Measurements from ENCODE around the gene EHD3.

Gene EHD3

DNA sequence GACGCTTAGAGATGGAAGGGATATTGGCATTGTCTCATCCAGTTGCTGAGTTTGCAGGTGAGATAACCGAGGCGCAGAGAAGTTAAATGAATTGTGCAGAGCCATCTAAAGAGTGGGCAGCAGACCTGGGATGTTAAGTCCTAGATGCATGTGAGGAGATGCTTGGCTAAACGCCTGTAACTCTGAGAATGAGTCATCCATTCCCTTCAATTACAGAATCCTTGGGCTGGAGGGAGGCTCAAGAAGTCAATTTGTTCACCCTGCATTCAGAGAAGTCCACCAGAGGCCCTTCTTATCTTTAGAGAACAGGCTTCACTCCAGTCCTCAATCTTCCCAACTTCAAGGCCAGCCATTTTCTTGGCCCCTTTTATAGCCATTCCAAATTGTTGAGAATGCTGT lies 1.6 kb downstream of the EHD3 start:
- peaks cover 46% of the 10 kb centered on the region for H3K4me1 Mint-ChIP-seq
- H3K27me3 Mint-ChIP-seq: no peaks in the 10 kb centered on the region
- H3K4me3 Mint-ChIP-seq: peak overlapping the region; percentile 91
- no peaks in the 10 kb centered on the region for H3K9me3 Mint-ChIP-seq
- DNase-seq (ENCODE audit: low spot score in 2 of 2) (no peak), ATAC-seq (ENCODE audit: low read depth) (no peak)
- peaks cover 5% of the 10 kb centered on the region for H3K36me3 Mint-ChIP-seq
- H3K27ac Mint-ChIP-seq: peak overlapping the region; percentile 78

DNA sequence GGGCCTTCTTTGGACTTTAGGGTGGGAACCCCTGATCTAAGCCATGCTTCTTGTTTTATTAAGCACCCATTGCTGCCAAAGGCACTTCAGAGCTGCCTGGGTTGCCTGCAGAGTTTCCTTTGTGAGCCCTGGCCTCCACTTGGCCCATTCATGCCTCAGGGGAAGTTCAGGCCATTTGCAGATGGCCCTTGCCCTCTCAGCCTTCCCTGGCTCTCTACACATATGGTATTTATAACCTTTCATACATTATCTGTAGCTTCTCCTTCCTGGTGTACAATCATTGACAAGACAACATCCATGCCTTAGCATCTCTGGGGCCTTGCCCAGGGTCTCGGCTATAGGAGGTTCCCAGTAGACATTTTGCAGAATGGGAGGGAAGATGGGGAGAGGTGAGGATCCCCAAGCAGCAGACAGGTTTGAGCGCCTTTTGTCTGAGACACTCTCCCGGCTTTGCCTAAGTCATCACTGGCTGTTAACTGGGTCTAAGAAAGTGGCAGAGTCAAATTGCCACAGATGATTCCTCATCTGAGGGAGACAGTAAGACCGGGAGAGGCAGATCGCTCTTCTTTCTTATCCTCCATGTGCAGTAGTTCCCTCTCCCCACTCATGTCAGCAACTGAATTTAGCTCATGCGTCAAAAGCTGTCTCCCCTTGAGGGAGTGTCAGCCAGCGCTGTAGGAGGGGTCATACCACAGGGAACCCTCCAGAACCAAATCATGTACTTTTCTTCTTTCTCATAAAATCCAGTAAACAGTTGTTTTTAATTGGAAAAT lies 2.7 kb downstream of the EHD3 start:
- peaks cover 7% of the 10 kb centered on the region for H3K36me3 Mint-ChIP-seq
- H3K9me3 Mint-ChIP-seq: no peaks in the 10 kb centered on the region
- DNase-seq (ENCODE audit: low spot score in 2 of 2): no peak
- no peaks in the 10 kb centered on the region for H3K27me3 Mint-ChIP-seq
- peaks cover 57% of the 10 kb centered on the region for H3K4me1 Mint-ChIP-seq
- H3K27ac Mint-ChIP-seq: peak overlapping the region; percentile 78
- no peak for ATAC-seq (ENCODE audit: low read depth)
- H3K4me3 Mint-ChIP-seq: peak overlapping the region; percentile 77

DNA sequence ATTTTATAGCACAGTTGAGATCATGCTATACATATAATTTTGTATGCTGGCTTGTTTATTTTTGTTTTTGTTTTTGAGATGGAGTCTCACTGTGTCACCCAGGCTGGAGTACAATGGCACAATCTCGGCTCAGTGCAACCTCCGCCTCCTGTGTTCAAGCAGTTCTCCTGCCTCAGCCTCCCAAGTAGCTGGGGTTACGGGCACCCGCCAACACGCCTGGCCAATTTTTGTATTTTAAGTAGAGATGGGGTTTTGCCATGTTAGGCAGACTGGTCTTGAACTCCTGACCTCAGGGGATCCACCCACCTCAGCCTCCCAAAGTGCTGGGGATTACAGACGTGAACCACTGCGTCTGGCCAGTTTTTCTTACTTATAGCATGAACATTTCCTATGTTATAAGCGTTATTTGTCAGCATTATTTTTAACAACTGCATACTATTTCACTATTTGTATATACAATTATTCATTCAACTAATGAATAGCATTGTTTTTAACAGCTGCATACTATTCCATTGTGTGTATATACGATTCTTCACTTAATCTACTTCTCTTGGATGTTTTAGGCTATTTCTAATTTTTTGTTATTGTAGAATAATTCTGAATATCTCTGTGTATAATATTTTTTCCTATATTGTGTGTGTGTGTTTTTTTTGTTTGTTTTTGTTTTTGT lies 3.5 kb downstream of the EHD3 start:
- Mint-ChIP-seq H3K9me3 (no peaks in the 10 kb centered on the region), H3K27me3 (no peaks in the 10 kb centered on the region), H3K36me3 (peaks cover 7% of the 10 kb centered on the region), H3K27ac (no peak overlapping the region), H3K4me3 (no peak overlapping the region), H3K4me1 (peaks cover 60% of the 10 kb centered on the region)
- ATAC-seq (ENCODE audit: low read depth) (no peak), DNase-seq (ENCODE audit: low spot score in 2 of 2) (no peak)

DNA sequence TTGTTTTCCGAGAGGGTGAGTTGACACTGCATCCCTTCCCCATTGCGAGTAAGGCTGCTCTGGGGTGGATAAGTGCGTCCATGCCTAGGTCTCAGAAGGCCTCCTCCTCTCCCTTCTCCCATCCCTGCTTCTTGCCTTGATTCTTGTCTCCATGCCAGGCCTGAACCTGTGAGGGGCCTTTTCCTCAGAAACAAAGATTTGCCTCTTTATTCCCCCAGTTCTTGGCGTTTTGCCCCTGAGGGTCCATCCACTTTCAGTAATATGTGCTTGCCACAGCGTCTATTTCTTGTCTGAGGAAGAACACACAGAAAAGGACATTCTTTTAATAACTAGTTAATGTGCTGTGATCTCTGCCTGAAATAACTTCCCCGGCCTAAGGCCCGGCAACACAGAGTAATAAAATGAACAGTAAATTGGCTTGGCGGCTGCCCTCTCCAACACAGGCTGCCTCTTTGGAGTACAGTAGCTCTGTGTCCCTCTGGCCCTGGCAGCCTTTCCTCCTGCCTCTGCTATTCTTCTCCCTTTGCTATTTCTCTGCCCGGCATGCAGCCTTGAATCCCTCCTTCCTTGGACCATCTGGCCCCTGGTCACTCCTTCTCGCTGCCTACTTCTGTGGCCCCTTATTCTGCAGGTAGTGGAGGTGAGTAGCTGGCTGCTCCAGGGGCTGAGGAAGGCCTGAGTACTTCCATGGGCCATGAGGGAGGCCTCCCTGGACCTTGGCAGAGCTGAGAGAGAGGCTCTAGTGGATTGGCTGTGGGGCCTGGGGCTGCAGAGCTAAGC lies 4.4 kb downstream of the EHD3 start:
- Mint-ChIP-seq H3K4me1 (peaks cover 55% of the 10 kb centered on the region), H3K9me3 (no peaks in the 10 kb centered on the region)
- ATAC-seq (ENCODE audit: low read depth): no peak

DNA sequence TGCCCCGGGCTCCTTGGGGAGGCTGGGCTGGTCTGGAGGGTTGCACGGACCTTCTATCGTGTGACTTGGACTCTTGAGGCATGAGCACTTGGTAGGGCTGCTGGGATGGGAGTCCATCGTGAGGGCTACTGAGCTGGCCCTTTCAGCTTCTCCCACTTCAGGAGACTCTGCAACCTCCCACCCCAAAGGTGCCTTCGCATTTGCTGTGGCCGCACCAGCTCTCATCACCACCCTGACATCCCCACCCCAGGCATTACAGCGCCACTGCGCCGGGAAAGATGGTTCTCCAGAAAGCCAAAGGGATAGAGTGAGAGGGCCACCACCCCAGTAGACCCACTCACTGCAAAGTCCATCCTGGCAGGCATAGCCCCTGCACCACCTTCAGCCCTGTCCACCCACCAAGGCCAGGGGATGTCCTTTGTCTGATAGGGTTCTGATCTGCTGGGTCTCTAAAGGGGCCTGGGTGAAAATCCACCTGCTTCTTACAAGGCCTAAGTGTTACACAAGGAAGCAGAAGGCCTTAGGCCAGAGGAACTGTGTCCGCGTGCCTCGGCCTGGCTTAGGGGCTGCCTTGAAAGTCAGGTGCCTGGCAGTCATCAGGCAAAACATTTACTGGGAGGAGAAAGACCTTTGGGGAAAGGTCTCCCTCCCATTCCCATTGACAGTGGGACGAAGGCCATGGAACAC lies 5.1 kb downstream of the EHD3 start:
- H3K4me3 Mint-ChIP-seq: no peak overlapping the region
- H3K27me3 Mint-ChIP-seq: no peaks in the 10 kb centered on the region
- H3K36me3 Mint-ChIP-seq: peaks cover 9% of the 10 kb centered on the region
- H3K4me1 Mint-ChIP-seq: peaks cover 54% of the 10 kb centered on the region
- DNase-seq (ENCODE audit: low spot score in 2 of 2) (no peak), ATAC-seq (ENCODE audit: low read depth) (no peak)
- peak overlapping the region; percentile 36 for H3K27ac Mint-ChIP-seq
- H3K9me3 Mint-ChIP-seq: no peaks in the 10 kb centered on the region

More for the DNA sequence above, 4.4 kb downstream of the EHD3 start:
- Mint-ChIP-seq H3K27ac (peak overlapping the region; percentile 36), H3K36me3 (peaks cover 8% of the 10 kb centered on the region), H3K27me3 (no peaks in the 10 kb centered on the region), H3K4me3 (no peak overlapping the region)
- DNase-seq (ENCODE audit: low spot score in 2 of 2): no peak

DNA sequence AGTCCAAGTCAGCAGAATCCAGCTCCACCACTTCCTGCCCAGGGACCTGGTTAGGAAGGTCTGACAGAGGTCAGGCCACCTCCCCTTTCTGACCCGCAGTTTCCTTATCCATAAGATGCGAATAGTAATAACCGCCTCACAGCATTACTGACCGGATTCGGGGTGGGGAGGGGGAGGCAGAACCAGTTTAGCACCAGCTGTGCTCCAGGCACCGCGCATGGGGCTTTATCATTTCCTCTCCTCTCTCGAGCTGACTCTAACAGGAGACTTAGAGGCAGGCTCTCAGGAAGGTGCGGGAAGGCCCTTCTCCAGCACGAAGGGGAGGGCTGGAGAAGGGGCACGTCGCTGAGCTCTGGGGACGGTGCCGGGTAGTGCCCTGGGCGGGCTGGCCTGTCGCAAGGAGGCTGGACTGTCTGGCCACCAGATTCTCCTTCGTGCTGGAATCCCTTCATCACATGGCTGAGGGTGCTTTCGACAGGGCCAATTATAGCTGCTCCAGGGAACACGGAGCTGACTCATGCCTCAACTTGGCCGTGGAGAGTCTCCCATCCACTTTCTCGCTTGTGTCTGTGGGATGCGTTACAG lies 5.7 kb downstream of the EHD3 start:
- no peak overlapping the region for H3K4me3 Mint-ChIP-seq
- peak overlapping the region; percentile 88 for H3K27ac Mint-ChIP-seq
- no peaks in the 10 kb centered on the region for H3K27me3 Mint-ChIP-seq
- ATAC-seq (ENCODE audit: low read depth) (no peak), DNase-seq (ENCODE audit: low spot score in 2 of 2) (no peak)
- H3K9me3 Mint-ChIP-seq: no peaks in the 10 kb centered on the region
- H3K36me3 Mint-ChIP-seq: peaks cover 16% of the 10 kb centered on the region
- peaks cover 53% of the 10 kb centered on the region for H3K4me1 Mint-ChIP-seq

DNA sequence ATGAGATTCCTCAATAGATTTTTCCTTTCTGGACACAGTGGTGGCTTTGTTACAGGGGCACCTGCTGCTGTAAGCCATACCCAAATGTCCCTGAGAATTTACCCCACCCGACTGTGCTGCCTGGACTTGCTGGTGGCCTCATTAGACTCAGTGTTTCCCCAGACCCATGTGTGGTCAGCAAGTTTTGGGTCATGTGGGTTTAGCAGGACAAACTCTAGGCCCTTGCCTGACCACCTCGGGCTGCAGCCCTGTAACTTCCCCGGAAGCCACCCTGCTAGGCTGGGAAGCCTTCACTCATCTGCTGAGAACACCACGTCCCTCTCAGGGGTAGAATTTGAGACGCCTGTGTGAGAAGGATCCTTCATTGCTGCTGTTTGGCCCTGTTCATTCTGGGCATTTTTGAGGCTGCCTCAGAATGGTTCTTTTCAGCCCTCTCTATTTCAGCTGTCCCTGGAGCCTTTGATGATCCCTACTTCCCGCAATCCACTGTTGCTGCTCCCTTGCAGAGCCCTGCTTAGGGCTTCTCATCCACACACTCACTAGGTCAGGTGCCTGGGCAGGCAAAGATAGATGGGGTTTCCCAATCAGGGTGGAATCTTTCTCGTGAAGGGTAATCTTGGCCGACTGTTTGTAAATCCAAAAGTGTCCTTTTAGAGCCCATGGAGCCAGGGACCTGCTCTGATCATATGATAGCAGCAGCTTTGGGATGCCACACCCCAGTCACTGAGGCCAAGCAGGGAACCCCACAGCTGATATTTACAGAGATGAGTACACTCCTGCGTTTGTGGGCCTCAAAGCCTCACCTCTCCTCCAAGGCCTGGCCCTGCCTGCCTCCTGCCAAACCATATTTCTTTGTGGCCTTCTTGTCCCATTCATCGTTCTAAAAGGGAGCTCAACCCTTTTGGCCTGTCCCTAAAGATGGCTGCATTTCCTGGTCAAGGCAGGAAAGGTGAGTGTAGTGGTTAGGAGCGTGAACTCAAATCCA lies 6.7 kb downstream of the EHD3 start:
- no peak for ATAC-seq (ENCODE audit: low read depth)
- no peak overlapping the region for H3K4me3 Mint-ChIP-seq
- peaks cover 43% of the 10 kb centered on the region for H3K4me1 Mint-ChIP-seq
- H3K27ac Mint-ChIP-seq: peak overlapping the region; percentile 88
- no peaks in the 10 kb centered on the region for H3K27me3 Mint-ChIP-seq
- peaks cover 17% of the 10 kb centered on the region for H3K36me3 Mint-ChIP-seq
- no peaks in the 10 kb centered on the region for H3K9me3 Mint-ChIP-seq
- no peak for DNase-seq (ENCODE audit: low spot score in 2 of 2)

DNA sequence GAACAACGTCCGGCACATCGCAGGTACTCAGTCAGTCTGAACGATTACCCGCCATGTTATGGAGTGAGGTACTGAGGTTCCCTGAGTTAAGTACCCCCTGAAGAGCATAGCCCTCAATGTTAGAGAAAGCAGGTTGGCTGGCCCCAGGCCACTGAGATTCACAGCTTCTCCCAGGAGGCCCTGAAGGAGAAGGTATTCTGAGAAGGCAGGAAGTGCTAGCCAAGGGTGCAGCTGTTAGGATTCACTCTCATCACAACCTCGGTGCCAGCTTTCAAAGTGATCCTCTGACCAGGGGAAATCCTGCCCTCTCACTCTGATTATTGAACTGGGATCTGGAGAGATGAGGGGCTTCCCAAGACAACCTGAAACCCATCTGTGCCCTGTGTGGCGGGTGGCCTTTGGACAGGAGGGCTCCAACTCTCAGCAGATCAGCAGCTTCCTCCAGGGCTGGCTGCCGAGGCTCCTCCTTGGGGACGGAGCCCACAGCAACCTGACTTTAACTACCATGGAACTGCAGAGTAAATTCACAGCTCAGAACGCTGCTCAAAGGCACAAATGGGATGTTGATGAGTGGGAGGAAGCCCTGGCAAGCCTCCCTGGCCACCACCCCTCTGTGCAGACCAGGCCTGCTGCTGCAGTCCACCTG lies 7.8 kb downstream of the EHD3 start:
- peaks cover 40% of the 10 kb centered on the region for H3K4me1 Mint-ChIP-seq
- DNase-seq (ENCODE audit: low spot score in 2 of 2) (no peak), ATAC-seq (ENCODE audit: low read depth) (no peak)
- H3K4me3 Mint-ChIP-seq: peak overlapping the region; percentile 34
- H3K9me3 Mint-ChIP-seq: no peaks in the 10 kb centered on the region
- no peaks in the 10 kb centered on the region for H3K27me3 Mint-ChIP-seq
- peak overlapping the region; percentile 88 for H3K27ac Mint-ChIP-seq
- peaks cover 23% of the 10 kb centered on the region for H3K36me3 Mint-ChIP-seq

DNA sequence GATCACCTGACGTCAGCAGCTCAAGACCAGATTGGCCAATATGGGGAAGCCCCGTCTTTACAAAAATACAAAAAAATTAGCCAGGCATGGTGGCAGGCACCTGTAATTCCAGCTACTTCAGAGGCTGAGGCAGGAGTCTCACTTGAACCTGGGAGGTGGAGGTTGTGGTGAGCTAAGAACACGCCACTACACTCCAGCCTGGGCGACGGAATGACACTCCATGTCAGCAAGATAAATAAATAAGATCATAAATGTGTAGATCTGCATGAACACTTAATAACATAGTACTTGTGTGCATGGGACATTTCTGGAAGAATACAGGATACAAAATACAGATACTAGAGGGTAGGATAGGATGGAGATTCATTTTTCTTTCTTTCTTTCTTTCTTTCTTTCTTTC lies 9.1 kb downstream of the EHD3 start:
- no peak overlapping the region for H3K4me3 Mint-ChIP-seq
- no peak overlapping the region for H3K27ac Mint-ChIP-seq
- ATAC-seq (ENCODE audit: low read depth) (no peak), DNase-seq (ENCODE audit: low spot score in 2 of 2) (no peak)
- peaks cover 27% of the 10 kb centered on the region for H3K36me3 Mint-ChIP-seq
- H3K27me3 Mint-ChIP-seq: no peaks in the 10 kb centered on the region
- peaks cover 40% of the 10 kb centered on the region for H3K4me1 Mint-ChIP-seq
- H3K9me3 Mint-ChIP-seq: no peaks in the 10 kb centered on the region

DNA sequence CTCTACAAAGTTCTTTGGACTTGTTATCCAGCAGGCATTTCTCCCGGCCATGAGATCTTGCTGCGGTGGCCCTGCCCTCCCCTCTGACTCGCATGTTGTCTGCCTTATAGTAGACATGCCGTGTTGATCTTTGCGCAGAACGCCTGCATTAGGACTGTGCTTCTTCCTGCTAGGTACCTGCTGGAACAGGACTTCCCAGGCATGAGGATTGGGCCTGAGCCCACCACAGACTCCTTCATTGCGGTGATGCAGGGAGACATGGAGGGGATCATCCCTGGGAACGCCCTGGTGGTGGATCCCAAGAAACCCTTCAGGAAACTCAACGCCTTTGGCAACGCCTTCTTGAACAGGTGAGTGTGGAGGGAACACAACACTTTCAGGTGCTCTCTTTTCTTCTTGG lies 10.1 kb downstream of the EHD3 start:
- H3K27ac Mint-ChIP-seq: peak overlapping the region; percentile 28
- no peak for ATAC-seq (ENCODE audit: low read depth)
- H3K4me3 Mint-ChIP-seq: no peak overlapping the region
- no peaks in the 10 kb centered on the region for H3K27me3 Mint-ChIP-seq
- H3K36me3 Mint-ChIP-seq: peaks cover 29% of the 10 kb centered on the region
- no peaks in the 10 kb centered on the region for H3K9me3 Mint-ChIP-seq
- no peak for DNase-seq (ENCODE audit: low spot score in 2 of 2)
- H3K4me1 Mint-ChIP-seq: peaks cover 40% of the 10 kb centered on the region

DNA sequence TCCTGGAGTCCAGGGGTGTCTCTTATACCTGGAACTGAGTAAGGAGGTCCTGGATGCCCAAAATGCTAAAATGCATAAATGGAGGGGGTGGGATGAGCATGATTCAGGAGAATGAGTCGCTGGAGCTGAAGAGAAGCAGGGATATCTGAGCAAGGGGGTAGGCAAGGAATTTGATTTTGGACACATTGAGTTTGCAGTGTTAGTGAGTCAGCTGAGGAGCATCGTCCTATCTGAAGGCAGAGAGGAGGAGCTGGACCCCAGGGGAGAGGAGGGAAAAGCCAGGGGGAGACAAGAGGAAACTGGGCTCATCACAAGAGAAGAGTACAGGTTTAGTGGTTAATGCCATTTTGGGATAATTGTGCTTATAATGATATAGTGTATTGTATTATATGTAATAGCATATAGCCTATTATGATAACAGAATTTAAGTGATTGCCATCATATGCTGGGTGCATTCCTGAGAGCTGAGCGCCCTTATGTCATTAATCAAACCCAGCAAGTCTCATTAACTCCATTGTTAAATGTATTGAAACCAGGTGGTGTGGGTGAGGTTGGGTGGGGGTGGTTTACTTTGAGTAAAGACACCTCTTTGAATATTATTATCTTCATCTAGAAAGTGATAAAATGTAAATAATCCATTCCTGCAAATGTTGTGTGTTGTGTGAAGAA lies 12.4 kb downstream of the EHD3 start:
- H3K36me3 Mint-ChIP-seq: peaks cover 34% of the 10 kb centered on the region
- ATAC-seq (ENCODE audit: low read depth): no peak
- peak overlapping the region; percentile 74 for H3K27ac Mint-ChIP-seq
- no peaks in the 10 kb centered on the region for H3K9me3 Mint-ChIP-seq
- no peak overlapping the region for H3K4me3 Mint-ChIP-seq
- no peaks in the 10 kb centered on the region for H3K27me3 Mint-ChIP-seq
- DNase-seq (ENCODE audit: low spot score in 2 of 2): no peak
- peaks cover 40% of the 10 kb centered on the region for H3K4me1 Mint-ChIP-seq

DNA sequence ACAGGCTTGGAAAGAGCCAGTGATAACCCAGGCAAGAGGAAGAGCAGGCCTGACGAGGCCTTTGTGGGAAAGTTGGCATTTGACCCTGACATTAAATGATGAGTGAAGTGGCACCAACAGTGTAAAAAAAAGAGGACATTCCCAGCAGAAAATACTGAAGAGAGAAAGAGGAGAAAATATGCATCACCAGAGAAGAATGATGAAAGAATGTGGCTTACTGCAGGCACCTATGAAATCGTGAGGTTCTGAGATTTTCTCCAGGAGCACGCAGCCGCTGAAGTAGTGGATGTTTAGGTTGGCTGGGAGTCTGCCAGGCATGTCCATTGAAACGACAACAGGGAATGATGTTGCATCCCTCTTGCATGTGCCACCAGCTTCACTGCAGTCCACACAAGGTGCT lies 13.8 kb downstream of the EHD3 start:
- ATAC-seq (ENCODE audit: low read depth) (no peak), DNase-seq (ENCODE audit: low spot score in 2 of 2) (no peak)
- H3K4me1 Mint-ChIP-seq: peaks cover 42% of the 10 kb centered on the region
- no peak overlapping the region for H3K27ac Mint-ChIP-seq
- no peaks in the 10 kb centered on the region for H3K27me3 Mint-ChIP-seq
- no peaks in the 10 kb centered on the region for H3K9me3 Mint-ChIP-seq
- H3K36me3 Mint-ChIP-seq: peaks cover 35% of the 10 kb centered on the region
- no peak overlapping the region for H3K4me3 Mint-ChIP-seq
